ENCODE measurements around the gene CD59. TPM values are rescaled to one million over a fixed set of nuclear protein-coding genes. Genes with fewer than 3 reads are reported as not detected.
"Not testable (repeated sequence)": the region's sequence is repeated elsewhere in the genome, so short reads cannot be mapped to it uniquely, and the experiment has no call there.

CD59 gene
- total and polyA plus RNA-seq, 5 donors, result 245 to 780 (median 661) TPM

- not testable (repeated sequence) for H3K4me3 ChIP-seq (ENCODE audit: low read length)
Measured at GRCh38 chr11:33729072-33729664, 7.1 kb downstream of the CD59 start.

GRCh38 chr11:33727539-33727938 lies 8.7 kb downstream of the CD59 start:
- ATAC-seq; H3K27me3 ChIP-seq (ENCODE audit: control insufficient read depth, insufficient read depth); DNase-seq; H3K4me3 ChIP-seq (ENCODE audit: low read length); intact Hi-C loops (cut with DNase I); H3K9me3 ChIP-seq (ENCODE audit: control insufficient read depth, low read length); H3K27ac ChIP-seq (ENCODE audit: low read length): not testable (repeated sequence)
- WGBS, result 26% methylated on average over 1 of the region's 1 CpG
- H3K4me1 ChIP-seq (ENCODE audit: control insufficient read depth, insufficient read depth, low read length), result peaks cover 35% of the 10 kb centered on the region

More at GRCh38 chr11:33729072-33729664, 7.1 kb downstream of the CD59 start:
- intact Hi-C loops (cut with DNase I); ATAC-seq; H3K9me3 ChIP-seq (ENCODE audit: control insufficient read depth, low read length); H3K27me3 ChIP-seq (ENCODE audit: control insufficient read depth, insufficient read depth); DNase-seq; H3K27ac ChIP-seq (ENCODE audit: low read length): not testable (repeated sequence)
- H3K4me1 ChIP-seq (ENCODE audit: control insufficient read depth, insufficient read depth, low read length), result peaks cover 26% of the 10 kb centered on the region
- WGBS, result 70% methylated on average over 5 of the region's 5 CpGs

GRCh38 chr11:33725496-33725895 lies 10.7 kb downstream of the CD59 start:
- H3K4me3 ChIP-seq (ENCODE audit: low read length), result no peak overlapping the region
- ATAC-seq, result no peak
- peak overlapping the region; percentile 49 for H3K27ac ChIP-seq (ENCODE audit: low read length)
- H3K4me1 ChIP-seq (ENCODE audit: control insufficient read depth, insufficient read depth, low read length), result peaks cover 33% of the 10 kb centered on the region
- intact Hi-C loops (cut with DNase I), result no loop called here
- H3K9me3 ChIP-seq (ENCODE audit: control insufficient read depth, low read length), result no peaks in the 10 kb centered on the region
- WGBS, result 76% methylated on average over 5 of the region's 5 CpGs
- H3K27me3 ChIP-seq (ENCODE audit: control insufficient read depth, insufficient read depth), result no peaks in the 10 kb centered on the region
- DNase-seq, result no peak

GRCh38 chr11:33724644-33725035 lies 11.6 kb downstream of the CD59 start:
- no peak overlapping the region for H3K4me3 ChIP-seq (ENCODE audit: low read length)

GRCh38 chr11:33723238-33723881 lies 12.9 kb downstream of the CD59 start:
- DNase-seq (peak in 2 of 3 donors; percentile 51 to 61), ATAC-seq (peak; percentile 71 to 91)
- Histone ChIP-seq H3K4me3 (ENCODE audit: low read length) (no peak overlapping the region), H3K9me3 (ENCODE audit: control insufficient read depth, low read length) (no peaks in the 10 kb centered on the region), H3K4me1 (ENCODE audit: control insufficient read depth, insufficient read depth, low read length) (peaks cover 29% of the 10 kb centered on the region), H3K27ac (ENCODE audit: low read length) (peak overlapping the region; percentile 99), H3K27me3 (ENCODE audit: control insufficient read depth, insufficient read depth) (no peaks in the 10 kb centered on the region)
- 44% methylated on average over 6 of the region's 6 CpGs for WGBS
- intact Hi-C loops (cut with DNase I), result no loop called here

More at GRCh38 chr11:33724644-33725035, 11.6 kb downstream of the CD59 start:
- 31% methylated on average over 4 of the region's 4 CpGs for WGBS
- intact Hi-C loops (cut with DNase I), result no loop called here
- ATAC-seq (peak; percentile 64 to 85), DNase-seq (peak in 1 of 3 donors; percentile 70)
- Histone ChIP-seq H3K4me1 (ENCODE audit: control insufficient read depth, insufficient read depth, low read length) (peaks cover 31% of the 10 kb centered on the region), H3K27me3 (ENCODE audit: control insufficient read depth, insufficient read depth) (no peaks in the 10 kb centered on the region), H3K9me3 (ENCODE audit: control insufficient read depth, low read length) (no peaks in the 10 kb centered on the region), H3K27ac (ENCODE audit: low read length) (peak overlapping the region; percentile 99)

DNA sequence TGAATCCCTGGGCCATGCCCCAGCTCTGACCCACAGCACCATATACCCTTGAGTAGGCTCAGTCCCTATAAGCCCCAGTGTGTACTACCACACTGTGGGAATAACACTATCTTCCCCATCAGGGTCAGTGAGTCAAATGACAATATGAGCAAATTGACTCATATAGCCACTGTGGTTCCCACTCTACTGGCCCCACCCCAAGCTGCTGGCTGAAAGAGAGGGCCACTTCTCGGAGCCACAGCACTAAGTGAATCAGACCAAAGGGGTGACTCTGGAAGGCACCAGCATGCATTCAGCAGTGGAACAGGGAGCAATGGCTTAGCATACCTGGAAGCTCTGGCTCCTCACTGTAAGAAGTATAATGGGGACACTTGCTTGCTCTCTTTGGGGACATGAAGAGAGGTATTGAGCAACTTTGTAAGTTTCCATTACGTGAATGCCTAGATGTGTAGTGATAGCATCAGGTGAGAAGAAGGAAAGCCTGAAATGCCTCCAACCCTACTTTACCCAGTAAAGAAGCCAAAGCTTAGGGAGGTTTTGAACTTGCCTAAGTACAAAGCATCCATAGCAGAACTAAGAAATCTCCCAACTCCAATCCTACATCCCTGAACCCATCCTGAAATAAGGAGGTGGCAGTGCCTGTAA lies 13.5 kb downstream of the CD59 start:
- Histone ChIP-seq H3K4me3 (ENCODE audit: low read length) (no peak overlapping the region), H3K9me3 (ENCODE audit: control insufficient read depth, low read length) (no peaks in the 10 kb centered on the region), H3K27ac (ENCODE audit: low read length) (peak overlapping the region; percentile 99), H3K4me1 (ENCODE audit: control insufficient read depth, insufficient read depth, low read length) (peaks cover 29% of the 10 kb centered on the region), H3K27me3 (ENCODE audit: control insufficient read depth, insufficient read depth) (no peaks in the 10 kb centered on the region)
- DNase-seq (peak in 1 of 3 donors; percentile 54), ATAC-seq (peak; percentile 25 to 60)
- intact Hi-C loops (cut with DNase I), result no loop called here
- 66% methylated on average over 2 of the region's 2 CpGs for WGBS

GRCh38 chr11:33721984-33722383 lies 14.2 kb downstream of the CD59 start:
- DNase-seq (no peak), ATAC-seq (no peak)
- no peak overlapping the region for H3K4me3 ChIP-seq (ENCODE audit: low read length)
- H3K27me3 ChIP-seq (ENCODE audit: control insufficient read depth, insufficient read depth), result no peaks in the 10 kb centered on the region
- intact Hi-C loops (cut with DNase I), result no loop called here
- peaks cover 29% of the 10 kb centered on the region for H3K4me1 ChIP-seq (ENCODE audit: control insufficient read depth, insufficient read depth, low read length)
- 74% methylated on average over 5 of the region's 5 CpGs for WGBS
- peak overlapping the region; percentile 99 for H3K27ac ChIP-seq (ENCODE audit: low read length)
- no peaks in the 10 kb centered on the region for H3K9me3 ChIP-seq (ENCODE audit: control insufficient read depth, low read length)

DNA sequence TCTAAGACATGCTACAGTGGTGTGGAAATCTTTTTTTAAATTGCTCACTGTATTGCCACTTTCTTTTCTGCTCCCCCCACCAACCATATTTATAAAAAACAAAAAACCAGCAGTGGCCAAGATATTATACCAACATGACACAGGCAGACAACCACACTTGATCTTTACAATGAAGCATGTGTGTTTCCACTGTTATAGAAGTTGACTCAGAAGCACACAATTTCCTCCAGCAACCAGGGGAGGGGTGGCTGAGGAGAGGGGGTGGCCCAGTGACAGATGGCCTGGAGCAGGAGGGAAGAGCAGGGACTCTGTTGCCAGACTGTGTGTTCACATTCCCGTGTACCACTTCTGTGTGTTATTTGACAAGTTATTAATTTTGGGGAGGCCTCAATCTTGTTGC lies 14.8 kb downstream of the CD59 start:
- ATAC-seq (peak in 1 of 2 donors; percentile 26), DNase-seq (no peak)
- H3K9me3 ChIP-seq (ENCODE audit: control insufficient read depth, low read length), result no peaks in the 10 kb centered on the region
- peak overlapping the region; percentile 99 for H3K27ac ChIP-seq (ENCODE audit: low read length)
- no peak overlapping the region for H3K4me3 ChIP-seq (ENCODE audit: low read length)
- WGBS, result 22% methylated on average over 1 of the region's 1 CpG
- peaks cover 29% of the 10 kb centered on the region for H3K4me1 ChIP-seq (ENCODE audit: control insufficient read depth, insufficient read depth, low read length)
- intact Hi-C loops (cut with DNase I), result no loop called here
- H3K27me3 ChIP-seq (ENCODE audit: control insufficient read depth, insufficient read depth), result no peaks in the 10 kb centered on the region

DNA sequence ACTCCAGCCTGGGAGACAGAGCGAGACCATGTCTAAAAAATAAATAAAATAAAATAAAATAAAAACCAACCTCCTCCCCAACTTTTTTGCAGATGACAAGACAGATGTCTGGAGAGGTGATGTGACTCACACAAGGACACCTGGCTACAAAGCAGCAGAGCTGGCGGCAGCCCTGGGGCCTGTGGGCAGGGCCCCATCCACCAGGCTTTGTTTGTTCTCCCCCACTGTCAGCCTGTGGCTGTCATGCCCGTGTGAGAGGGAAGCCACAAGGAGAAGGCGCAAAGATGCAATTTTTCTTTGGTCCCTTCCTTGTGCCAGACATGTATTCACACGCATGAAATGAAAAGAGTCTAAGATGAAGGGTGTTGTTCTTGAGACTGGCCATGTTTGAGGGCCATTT lies 16.6 kb downstream of the CD59 start:
- H3K27me3 ChIP-seq (ENCODE audit: control insufficient read depth, insufficient read depth), result no peaks in the 10 kb centered on the region
- H3K27ac ChIP-seq (ENCODE audit: low read length), result no peak overlapping the region
- ATAC-seq (no peak), DNase-seq (no peak)
- WGBS, result 87% methylated on average over 5 of the region's 5 CpGs
- no peaks in the 10 kb centered on the region for H3K9me3 ChIP-seq (ENCODE audit: control insufficient read depth, low read length)
- intact Hi-C loops (cut with DNase I), result no loop called here
- peaks cover 27% of the 10 kb centered on the region for H3K4me1 ChIP-seq (ENCODE audit: control insufficient read depth, insufficient read depth, low read length)
- H3K4me3 ChIP-seq (ENCODE audit: low read length), result no peak overlapping the region

GRCh38 chr11:33718440-33718839 lies 17.8 kb downstream of the CD59 start:
- Histone ChIP-seq H3K4me3 (ENCODE audit: low read length) (no peak overlapping the region), H3K27me3 (ENCODE audit: control insufficient read depth, insufficient read depth) (no peaks in the 10 kb centered on the region), H3K27ac (ENCODE audit: low read length) (no peak overlapping the region), H3K9me3 (ENCODE audit: control insufficient read depth, low read length) (no peaks in the 10 kb centered on the region), H3K4me1 (ENCODE audit: control insufficient read depth, insufficient read depth, low read length) (peaks cover 18% of the 10 kb centered on the region)
- DNase-seq, result no peak
- intact Hi-C loops (cut with DNase I), result no loop called here
- 74% methylated on average over 2 of the region's 2 CpGs for WGBS
- no peak for ATAC-seq

DNA sequence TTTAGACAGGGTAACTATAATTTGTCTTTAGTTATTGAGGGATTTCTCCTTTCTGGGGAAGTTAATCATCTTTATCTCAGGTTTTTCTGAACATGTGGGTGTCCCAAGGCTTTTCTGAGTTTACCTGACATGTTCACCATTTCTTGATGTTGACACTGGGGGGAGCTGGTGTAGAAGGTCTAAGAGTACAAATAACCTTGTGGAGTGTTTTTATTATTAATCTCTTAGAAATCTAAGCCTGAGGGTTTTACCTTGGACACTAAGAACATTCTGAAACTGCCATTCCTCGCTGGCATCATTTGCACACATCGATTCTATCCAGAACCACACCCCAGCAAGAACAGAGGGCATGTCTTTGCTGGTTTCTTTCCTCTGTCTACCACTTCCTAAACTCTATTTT lies 20.0 kb downstream of the CD59 start:
- H3K4me1 ChIP-seq (ENCODE audit: control insufficient read depth, insufficient read depth, low read length), result peaks cover 3% of the 10 kb centered on the region
- intact Hi-C loops (cut with DNase I), result no loop called here
- H3K27ac ChIP-seq (ENCODE audit: low read length), result peak overlapping the region; percentile 67

More for the DNA sequence above, 20.0 kb downstream of the CD59 start:
- no peak overlapping the region for H3K4me3 ChIP-seq (ENCODE audit: low read length)
- H3K9me3 ChIP-seq (ENCODE audit: control insufficient read depth, low read length), result no peaks in the 10 kb centered on the region
- DNase-seq (no peak), ATAC-seq (no peak)
- H3K27me3 ChIP-seq (ENCODE audit: control insufficient read depth, insufficient read depth), result no peaks in the 10 kb centered on the region
- WGBS, result 83% methylated on average over 2 of the region's 2 CpGs

Measured in right cardiac atrium (tissue), 5 donors.